Measurements from ENCODE around the gene BLOC1S5.

Gene BLOC1S5

DNA sequence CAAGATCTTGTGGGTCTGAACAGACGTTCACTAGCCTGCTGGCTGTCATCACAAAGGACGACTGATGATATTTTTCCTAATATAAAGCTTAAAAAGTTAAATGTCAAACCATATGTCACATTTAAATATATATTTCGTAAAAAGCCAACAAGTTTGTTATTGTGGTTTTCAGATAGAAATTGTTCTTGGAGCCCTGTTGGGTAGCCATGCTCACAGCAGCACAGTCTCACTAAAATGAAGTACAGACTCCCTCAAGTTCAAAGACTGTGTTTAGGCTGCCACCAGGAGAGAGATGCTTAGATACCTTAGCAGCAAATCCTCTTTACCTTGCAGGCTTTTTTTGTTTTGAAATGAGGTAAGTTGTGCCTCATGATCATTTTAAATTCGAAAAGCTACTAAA is 20.4 kb upstream of the BLOC1S5 start:
- TF ChIP-seq, protein P1, sequence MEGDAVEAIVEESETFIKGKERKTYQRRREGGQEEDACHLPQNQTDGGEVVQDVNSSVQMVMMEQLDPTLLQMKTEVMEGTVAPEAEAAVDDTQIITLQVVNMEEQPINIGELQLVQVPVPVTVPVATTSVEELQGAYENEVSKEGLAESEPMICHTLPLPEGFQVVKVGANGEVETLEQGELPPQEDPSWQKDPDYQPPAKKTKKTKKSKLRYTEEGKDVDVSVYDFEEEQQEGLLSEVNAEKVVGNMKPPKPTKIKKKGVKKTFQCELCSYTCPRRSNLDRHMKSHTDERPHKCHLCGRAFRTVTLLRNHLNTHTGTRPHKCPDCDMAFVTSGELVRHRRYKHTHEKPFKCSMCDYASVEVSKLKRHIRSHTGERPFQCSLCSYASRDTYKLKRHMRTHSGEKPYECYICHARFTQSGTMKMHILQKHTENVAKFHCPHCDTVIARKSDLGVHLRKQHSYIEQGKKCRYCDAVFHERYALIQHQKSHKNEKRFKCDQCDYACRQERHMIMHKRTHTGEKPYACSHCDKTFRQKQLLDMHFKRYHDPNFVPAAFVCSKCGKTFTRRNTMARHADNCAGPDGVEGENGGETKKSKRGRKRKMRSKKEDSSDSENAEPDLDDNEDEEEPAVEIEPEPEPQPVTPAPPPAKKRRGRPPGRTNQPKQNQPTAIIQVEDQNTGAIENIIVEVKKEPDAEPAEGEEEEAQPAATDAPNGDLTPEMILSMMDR (IDR thresholded peaks at IDR 0.05; ENCODE audit: low read depth, low read length), result no peak
- no peaks in the 10 kb centered on the region for H3K9me3 ChIP-seq
- H3K4me1 ChIP-seq, result no peaks in the 10 kb centered on the region; the same call in 1 of the 2 replicates
- peaks cover 55% of the 10 kb centered on the region for H3K36me3 ChIP-seq
- no peak overlapping the region for H3K4me3 ChIP-seq (ENCODE audit: low read depth, low read length)
- no peak for DNase-seq
- no peaks in the 10 kb centered on the region for H3K27me3 ChIP-seq

DNA sequence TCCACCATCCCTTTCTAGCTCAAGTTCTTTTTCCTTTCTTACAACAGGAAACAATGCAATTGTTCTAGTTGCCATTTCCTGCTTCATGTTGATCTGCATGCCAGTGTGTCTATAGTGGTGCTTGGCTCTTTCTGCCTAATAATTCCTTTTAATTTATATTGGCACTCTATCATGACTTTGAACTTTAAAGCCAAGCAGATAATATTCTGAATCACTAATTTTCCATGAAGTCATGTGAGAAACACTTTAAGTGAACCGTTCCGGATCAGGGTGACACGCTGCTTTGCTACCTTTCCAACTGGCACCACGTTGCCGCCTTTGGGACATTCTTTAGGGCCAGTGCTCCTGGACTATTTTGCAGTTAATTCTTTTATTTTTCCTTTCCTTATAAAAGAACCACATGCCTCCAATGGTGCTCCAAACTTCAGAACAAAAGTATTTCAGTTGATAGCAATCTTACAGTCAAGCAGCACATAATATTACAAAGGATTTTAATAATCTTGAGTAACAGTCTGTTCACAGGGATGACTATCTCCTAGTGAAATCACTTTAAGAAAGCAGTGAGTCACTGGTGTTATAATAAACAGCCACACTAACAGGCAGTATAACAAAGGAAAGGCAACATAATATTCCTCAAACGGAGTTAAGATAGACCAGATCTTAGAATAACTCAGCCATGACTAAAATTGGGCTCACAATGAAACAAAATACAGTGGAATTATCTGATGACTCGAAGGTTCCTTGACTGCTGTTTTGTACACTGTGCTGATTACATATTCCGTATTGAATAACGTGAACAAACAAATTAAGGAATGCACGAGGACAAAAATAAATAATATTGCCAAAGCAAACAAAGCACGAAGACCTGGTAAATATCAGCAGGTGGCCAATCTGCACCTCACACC is 19.0 kb upstream of the BLOC1S5 start:
- Histone ChIP-seq H3K27me3 (no peaks in the 10 kb centered on the region), H3K4me1 (no peaks in the 10 kb centered on the region; the same call in 1 of the 2 replicates), H3K36me3 (peaks cover 44% of the 10 kb centered on the region), H3K9me3 (no peaks in the 10 kb centered on the region), H3K4me3 (ENCODE audit: low read depth, low read length) (no peak overlapping the region)
- DNase-seq, result no peak
- TF ChIP-seq, protein P1 (IDR thresholded peaks at IDR 0.05; ENCODE audit: low read depth, low read length), result no peak

DNA sequence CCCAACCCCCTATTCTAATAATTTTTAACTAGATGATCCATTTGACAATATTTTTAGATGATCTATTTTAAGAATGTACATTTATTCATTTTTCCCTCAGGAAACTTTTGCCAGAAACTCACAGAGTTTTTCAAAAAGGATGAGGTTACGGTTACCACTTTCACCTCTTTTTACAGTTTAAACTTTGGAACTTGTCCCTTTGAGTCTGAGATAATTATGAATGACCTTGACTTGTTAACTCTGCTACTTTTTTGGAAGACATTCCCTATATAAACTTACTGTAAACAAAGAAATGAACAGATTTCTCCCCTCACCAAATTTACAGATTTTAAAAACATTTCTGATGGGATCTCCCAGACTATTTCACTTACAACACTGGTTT is 18.4 kb upstream of the BLOC1S5 start:
- no peak for DNase-seq
- Histone ChIP-seq H3K4me1 (no peaks in the 10 kb centered on the region; the same call in 1 of the 2 replicates), H3K27me3 (no peaks in the 10 kb centered on the region), H3K36me3 (peaks cover 40% of the 10 kb centered on the region), H3K9me3 (no peaks in the 10 kb centered on the region), H3K4me3 (ENCODE audit: low read depth, low read length) (no peak overlapping the region)
- TF ChIP-seq, protein P1 (IDR thresholded peaks at IDR 0.05; ENCODE audit: low read depth, low read length), result no peak

DNA sequence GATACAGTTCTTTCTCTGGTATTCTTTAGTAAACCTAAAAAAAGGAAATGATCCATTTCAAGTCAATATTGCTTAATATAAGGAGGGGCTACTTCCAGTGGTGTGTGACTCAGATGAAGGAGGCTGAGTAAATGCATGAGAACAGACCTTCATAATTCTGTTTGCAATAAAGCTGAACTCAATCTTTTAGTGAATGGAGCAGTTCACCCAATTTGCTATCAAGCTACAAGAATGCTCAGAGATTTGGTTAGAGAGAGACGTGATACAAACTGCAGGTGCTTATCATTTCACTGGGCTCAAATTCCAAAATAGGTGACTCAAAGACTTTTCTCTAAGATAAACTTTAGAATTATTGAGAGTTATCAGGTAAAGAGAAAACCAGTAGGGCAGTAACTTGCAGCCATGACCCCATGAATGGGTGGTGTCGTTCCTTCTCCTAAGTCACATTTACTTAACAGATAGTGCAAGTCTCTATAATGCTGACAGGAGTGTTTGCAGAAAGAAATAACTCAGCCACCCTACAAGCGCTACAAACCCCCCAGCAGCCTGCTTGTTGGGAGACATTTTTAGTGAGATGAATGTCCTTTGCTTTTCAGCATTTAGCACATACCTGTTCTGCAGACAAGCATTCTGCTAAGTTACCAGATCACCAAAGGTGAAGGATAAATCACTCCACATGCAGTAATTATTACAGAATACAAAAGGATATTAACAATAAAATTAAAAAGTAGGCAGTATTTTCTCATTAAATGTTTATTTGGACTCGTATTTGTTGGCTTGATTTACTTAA is 16.4 kb upstream of the BLOC1S5 start:
- no peak overlapping the region for H3K4me3 ChIP-seq (ENCODE audit: low read depth, low read length)
- no peaks in the 10 kb centered on the region for H3K9me3 ChIP-seq
- H3K36me3 ChIP-seq, result peaks cover 26% of the 10 kb centered on the region
- DNase-seq, result no peak
- TF ChIP-seq, protein P1 (IDR thresholded peaks at IDR 0.05; ENCODE audit: low read depth, low read length), result no peak
- H3K4me1 ChIP-seq, result no peaks in the 10 kb centered on the region; the same call in 1 of the 2 replicates
- H3K27me3 ChIP-seq, result no peaks in the 10 kb centered on the region

DNA sequence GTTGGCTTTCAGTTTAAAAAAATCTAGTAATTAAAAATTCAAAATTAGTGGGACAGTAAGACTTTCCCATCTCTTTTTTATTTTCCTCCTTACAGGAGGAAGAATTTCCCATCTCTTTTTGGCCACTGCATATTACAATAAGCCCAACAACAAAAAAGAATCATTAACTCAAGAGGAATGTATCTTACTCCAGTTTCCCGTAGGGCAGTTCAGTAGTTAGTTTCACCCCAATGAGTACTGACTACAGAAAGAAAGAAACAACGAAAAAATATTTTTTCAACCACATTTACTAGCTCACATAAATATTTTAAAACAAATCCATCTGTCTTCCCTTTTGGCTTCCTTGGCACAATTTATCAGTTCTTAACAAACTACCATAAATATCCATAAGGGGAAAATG is 14.9 kb upstream of the BLOC1S5 start:
- TF ChIP-seq, protein P1 (IDR thresholded peaks at IDR 0.05; ENCODE audit: low read depth, low read length), result no peak
- no peaks in the 10 kb centered on the region for H3K9me3 ChIP-seq
- no peak for DNase-seq
- no peaks in the 10 kb centered on the region for H3K27me3 ChIP-seq
- peaks cover 20% of the 10 kb centered on the region for H3K36me3 ChIP-seq
- no peaks in the 10 kb centered on the region; the same call in 1 of the 2 replicates for H3K4me1 ChIP-seq
- H3K4me3 ChIP-seq (ENCODE audit: low read depth, low read length), result no peak overlapping the region
